Keratinocyte (primary cell): ENCODE measurements around the gene MYO9A.

Experiments
- EZH2 ChIP-seq: IDR thresholded peaks from one replicate; pipeline ENCODE4 v1.6.1; 2012; ENCODE audit warnings: inconsistent platforms, mild to moderate bottlenecking, low read length, moderate library complexity
- TF ChIP-seq, protein P1 (sequence below), 3 experiments: IDR thresholded peaks in 1 of 3; conservative IDR thresholded peaks in 1 of 3; optimal IDR thresholded peaks in 1 of 3; 2 replicates in 2 of 3; 3 replicates in 1 of 3; pipeline versions ENCODE3 to v1.5.1; 2011; ENCODE audit warnings: low read length in 3 of 3, mild to moderate bottlenecking in 3 of 3, moderate library complexity in 2 of 3, control low read depth in 1 of 3, inconsistent platforms in 1 of 3; ENCODE audit not compliant: insufficient read depth in 2 of 3; ENCODE audit errors: extremely low read depth in 1 of 3

DNA sequence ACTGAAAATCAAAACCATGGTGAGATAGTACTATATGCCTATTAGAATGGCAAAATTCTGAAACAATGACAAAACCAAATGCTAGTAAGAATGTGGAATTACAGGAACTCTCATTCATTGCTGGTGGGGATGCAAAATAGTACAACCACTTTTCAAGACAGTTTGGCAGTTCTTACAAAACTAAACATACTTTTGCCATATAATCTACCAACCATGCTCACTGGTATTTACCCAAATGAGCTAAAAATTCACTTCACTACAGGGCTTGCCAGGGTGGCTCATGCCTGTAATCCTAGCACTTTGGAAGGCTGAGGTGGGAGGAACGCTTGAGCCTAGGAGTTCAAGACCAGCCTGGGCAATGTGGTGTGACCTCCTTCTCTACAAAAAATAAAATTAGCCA is 40.0 kb downstream of the MYO9A start:
- TF ChIP-seq, protein P1, sequence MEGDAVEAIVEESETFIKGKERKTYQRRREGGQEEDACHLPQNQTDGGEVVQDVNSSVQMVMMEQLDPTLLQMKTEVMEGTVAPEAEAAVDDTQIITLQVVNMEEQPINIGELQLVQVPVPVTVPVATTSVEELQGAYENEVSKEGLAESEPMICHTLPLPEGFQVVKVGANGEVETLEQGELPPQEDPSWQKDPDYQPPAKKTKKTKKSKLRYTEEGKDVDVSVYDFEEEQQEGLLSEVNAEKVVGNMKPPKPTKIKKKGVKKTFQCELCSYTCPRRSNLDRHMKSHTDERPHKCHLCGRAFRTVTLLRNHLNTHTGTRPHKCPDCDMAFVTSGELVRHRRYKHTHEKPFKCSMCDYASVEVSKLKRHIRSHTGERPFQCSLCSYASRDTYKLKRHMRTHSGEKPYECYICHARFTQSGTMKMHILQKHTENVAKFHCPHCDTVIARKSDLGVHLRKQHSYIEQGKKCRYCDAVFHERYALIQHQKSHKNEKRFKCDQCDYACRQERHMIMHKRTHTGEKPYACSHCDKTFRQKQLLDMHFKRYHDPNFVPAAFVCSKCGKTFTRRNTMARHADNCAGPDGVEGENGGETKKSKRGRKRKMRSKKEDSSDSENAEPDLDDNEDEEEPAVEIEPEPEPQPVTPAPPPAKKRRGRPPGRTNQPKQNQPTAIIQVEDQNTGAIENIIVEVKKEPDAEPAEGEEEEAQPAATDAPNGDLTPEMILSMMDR (optimal IDR thresholded peaks at IDR 0.05 in 1 of 3, IDR thresholded peaks at IDR 0.05 in 1 of 3, conservative IDR thresholded peaks at IDR 0.05 in 1 of 3; ENCODE audit: extremely low read depth in 1 of 3, insufficient read depth in 2 of 3, low read length in 3 of 3), result no peak
- TF ChIP-seq EZH2, result no peak
